Umbilical cord (tissue), 2 donors: Measurements from ENCODE around the gene ZNF518B. TPM values are rescaled to one million over a fixed set of nuclear protein-coding genes. Genes with fewer than 3 reads are reported as not detected.

Experiments used
- DNase-seq: peaks from one replicate; pipeline ENCODE4 v3.0.0-alpha.2; 2015; ENCODE audit warnings: low spot score
- total RNA-seq: library from RNA; depleted of rRNA; stranded (reverse); fragments of >200 nt; gene quantifications from one replicate; pipeline ENCODE4 v1.2.3, GENCODE V29; 2014; ENCODE audit warnings: low replicate concordance; ENCODE audit not compliant: insufficient read depth

ZNF518B gene
- total RNA-seq = 61.4 TPM

GRCh38 chr4:10457255-10457801, at the start of gene ZNF518B:
Gene ZNF518B, minus strand, starts transcription at chr4:10457426. Its CDS starts 11,098 bp downstream, at chr4:10446328.
- DNase-seq = peak; percentile 78

- DNase-seq = no peak
Measured at GRCh38 chr4:10506077-10506476, 48.9 kb upstream of the ZNF518B start.

GRCh38 chr4:10504570-10505179, 47.4 kb upstream of the ZNF518B start:
- no peak for DNase-seq

GRCh38 chr4:10502717-10503116, 45.5 kb upstream of the ZNF518B start:
- DNase-seq = no peak

- no peak for DNase-seq
Measured at GRCh38 chr4:10500776-10501175, 43.5 kb upstream of the ZNF518B start.

GRCh38 chr4:10496200-10496599, 39.0 kb upstream of the ZNF518B start:
- no peak for DNase-seq

- no peak for DNase-seq
Measured at GRCh38 chr4:10495651-10496050, 38.4 kb upstream of the ZNF518B start.

- DNase-seq = no peak
Measured at GRCh38 chr4:10492464-10492863, 35.2 kb upstream of the ZNF518B start.

- no peak for DNase-seq
Measured at GRCh38 chr4:10491401-10491800, 34.2 kb upstream of the ZNF518B start.

- DNase-seq = no peak
Measured at GRCh38 chr4:10490996-10491395, 33.8 kb upstream of the ZNF518B start.

GRCh38 chr4:10482913-10483312, 25.7 kb upstream of the ZNF518B start:
- no peak for DNase-seq

GRCh38 chr4:10480616-10481015, 23.4 kb upstream of the ZNF518B start:
- DNase-seq = no peak

- no peak for DNase-seq
Measured at GRCh38 chr4:10478621-10479020, 21.4 kb upstream of the ZNF518B start.

- DNase-seq = no peak
Measured at GRCh38 chr4:10470505-10470904, 13.3 kb upstream of the ZNF518B start.

GRCh38 chr4:10466161-10466560, 8.9 kb upstream of the ZNF518B start:
- no peak for DNase-seq

- no peak for DNase-seq
Measured at GRCh38 chr4:10462876-10463275, 5.7 kb upstream of the ZNF518B start.

GRCh38 chr4:10461850-10462400, 4.7 kb upstream of the ZNF518B start:
- no peak for DNase-seq

GRCh38 chr4:10461091-10461849, 4.0 kb upstream of the ZNF518B start:
- DNase-seq = peak; percentile 68

GRCh38 chr4:10460313-10461047, 3.3 kb upstream of the ZNF518B start:
- DNase-seq = no peak

GRCh38 chr4:10459305-10459704, 2.1 kb upstream of the ZNF518B start:
- DNase-seq = no peak

GRCh38 chr4:10458177-10458576, 951 bp upstream of the ZNF518B start:
- no peak for DNase-seq
